Spinal cord (tissue), 10 donors: ENCODE data around the gene RASGEF1B. TPM values are rescaled to one million over a fixed set of nuclear protein-coding genes. Genes with fewer than 3 reads are reported as not detected.

Source experiments
- DNase-seq, 6 donors: peaks; one replicate each; pipeline versions ENCODE4 v3.0.0 to v3.0.0-alpha.2; 2013 to 2015; ENCODE audit warnings: low spot score in 6 of 6, low read depth in 4 of 6
- H3K27ac ChIP-seq: one replicate; pipeline ENCODE4 v1.5.1; 2013; ENCODE audit warnings: low read depth, low read length, control low read depth
- H3K27me3 ChIP-seq: one replicate; pipeline ENCODE4 v1.6.1; 2013; ENCODE audit warnings: low read length; ENCODE audit not compliant: control insufficient read depth, insufficient read depth
- H3K36me3 ChIP-seq: one replicate; pipeline ENCODE4 v1.6.1; 2013; ENCODE audit warnings: low read length; ENCODE audit not compliant: control insufficient read depth, insufficient read depth
- H3K4me1 ChIP-seq: one replicate; pipeline ENCODE4 v1.6.1; 2013; ENCODE audit warnings: low read length; ENCODE audit not compliant: control insufficient read depth, insufficient read depth
- H3K4me3 ChIP-seq: one replicate; pipeline ENCODE4 v1.5.1; 2013; ENCODE audit warnings: low read depth, low read length, control low read depth
- H3K9me3 ChIP-seq: one replicate; pipeline ENCODE4 v1.6.1; 2013; ENCODE audit warnings: low read length; ENCODE audit not compliant: control insufficient read depth, insufficient read depth
- WGBS: methylation state at CpG from one replicate; pipeline ENCODE4 v1.1.5; 2013; ENCODE audit warnings: missing lambda C conversion rate; ENCODE audit not compliant: insufficient coverage; 5-methylcytosine and 5-hydroxymethylcytosine counted together
- polyA plus RNA-seq, 2 donors: library from polyadenylated mRNA; unstranded; fragments of 120-200 nt; gene quantifications; one replicate each; pipeline ENCODE4 v1.2.1, GENCODE V29; 2013; ENCODE audit not compliant: insufficient read length in 2 of 2
- total RNA-seq, 2 donors: library from RNA; depleted of rRNA in 1 of 2; stranded (reverse); fragments of 120-200 nt in 1 of 2; fragments of >200 nt in 1 of 2; gene quantifications; one replicate each; pipeline versions ENCODE4 v1.2.3 to v1.2.4, GENCODE V29; 2013 to 2014
- donor health status: healthy.

Gene RASGEF1B
- total and polyA plus RNA-seq, 4 donors = 30.5 to 78.6 (median 43.5) TPM

DNA sequence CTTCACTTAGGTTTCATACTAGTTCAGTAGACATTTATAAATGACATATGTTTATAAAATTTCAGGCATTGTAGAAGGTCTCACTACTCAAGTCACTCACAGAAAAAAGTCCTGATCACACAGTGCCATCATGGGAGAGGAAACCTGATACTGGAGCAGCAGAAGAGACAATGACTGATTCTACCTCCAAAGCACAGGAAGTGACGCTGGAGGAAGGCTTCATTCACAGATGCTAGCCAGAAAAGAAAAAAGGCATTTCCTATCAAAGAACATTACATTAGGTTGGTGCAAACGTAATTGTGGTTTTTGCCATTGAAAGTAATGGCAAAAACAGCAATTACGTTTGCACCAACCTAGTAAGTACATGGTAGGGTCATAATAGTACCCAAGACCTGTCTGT lies 79.5 kb downstream of the RASGEF1B start:
- Histone ChIP-seq H3K27me3 (no peaks in the 10 kb centered on the region), H3K36me3 (no peaks in the 10 kb centered on the region), H3K9me3 (no peaks in the 10 kb centered on the region), H3K4me1 (no peaks in the 10 kb centered on the region), H3K27ac (no peak overlapping the region), H3K4me3 (no peak overlapping the region)
- WGBS = 93% methylated on average over 2 of the region's 3 CpGs
- no peak for DNase-seq

DNA sequence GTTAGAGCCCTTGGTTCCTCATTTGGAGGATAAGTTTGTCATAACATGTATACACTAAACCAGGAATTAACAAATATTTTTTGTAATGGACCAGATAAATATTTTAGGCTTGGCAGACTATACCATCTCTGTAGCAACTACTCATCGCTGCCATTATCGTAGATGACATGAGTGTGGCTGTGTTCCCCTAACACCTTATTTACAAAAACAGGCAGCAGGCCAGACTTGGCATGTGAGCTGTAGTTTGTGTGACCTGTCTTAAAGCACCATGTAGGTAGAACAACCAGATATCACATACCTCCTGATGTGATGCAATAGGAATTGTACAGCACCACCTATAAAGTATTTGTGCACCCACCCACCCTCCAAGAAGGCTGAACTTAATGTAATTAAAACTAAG lies 82.0 kb downstream of the RASGEF1B start:
- Histone ChIP-seq H3K4me1 (no peaks in the 10 kb centered on the region), H3K27ac (no peak overlapping the region), H3K4me3 (no peak overlapping the region), H3K9me3 (no peaks in the 10 kb centered on the region), H3K36me3 (no peaks in the 10 kb centered on the region), H3K27me3 (no peaks in the 10 kb centered on the region)
- DNase-seq = no peak
- no CpG with 5 or more reads among the region's 2 CpGs for WGBS

DNA sequence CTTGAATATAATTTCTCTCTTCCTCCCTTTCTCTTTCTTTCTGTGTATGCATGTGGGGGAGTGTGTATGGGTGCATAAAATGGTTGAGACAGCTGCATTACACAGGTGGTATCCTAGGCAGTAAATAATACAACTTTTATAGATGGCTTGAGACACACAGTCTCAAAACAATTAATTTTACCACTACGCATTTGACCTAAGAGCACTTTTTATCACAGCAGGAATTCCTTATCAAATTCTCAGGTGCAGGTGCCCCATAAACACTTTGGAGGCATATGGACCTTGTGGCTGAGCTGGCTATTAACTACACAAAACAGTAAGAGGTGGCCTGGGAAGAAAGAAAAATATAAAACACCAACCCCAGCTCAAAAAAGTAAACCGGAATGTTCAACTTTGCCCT lies 91.3 kb downstream of the RASGEF1B start:
- Histone ChIP-seq H3K36me3 (no peaks in the 10 kb centered on the region), H3K9me3 (no peaks in the 10 kb centered on the region), H3K27ac (no peak overlapping the region), H3K4me3 (no peak overlapping the region), H3K27me3 (no peaks in the 10 kb centered on the region), H3K4me1 (no peaks in the 10 kb centered on the region)
- 60% methylated on average over 1 of the region's 2 CpGs for WGBS
- peak in 1 of 6 donors; percentile 32 for DNase-seq

DNA sequence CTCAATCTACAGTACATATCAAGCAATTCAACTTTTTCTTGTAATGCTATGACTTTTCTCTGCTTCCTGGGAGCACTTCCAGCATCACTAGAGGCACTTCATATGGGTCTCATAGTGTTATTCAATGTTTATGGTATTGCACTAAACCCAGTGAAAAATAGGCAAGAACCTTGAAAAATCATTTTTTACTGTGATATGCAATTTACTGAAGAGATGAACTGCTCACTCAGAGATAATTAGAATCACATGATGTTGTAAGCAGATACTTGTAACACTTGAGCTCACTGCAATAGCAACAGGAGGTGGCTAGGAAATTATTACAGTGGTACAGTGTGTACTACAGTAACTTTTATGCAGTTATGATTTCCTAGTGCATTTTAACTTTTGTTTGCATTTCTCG lies 93.3 kb downstream of the RASGEF1B start:
- WGBS = no CpG with 5 or more reads among the region's 1 CpG

DNA sequence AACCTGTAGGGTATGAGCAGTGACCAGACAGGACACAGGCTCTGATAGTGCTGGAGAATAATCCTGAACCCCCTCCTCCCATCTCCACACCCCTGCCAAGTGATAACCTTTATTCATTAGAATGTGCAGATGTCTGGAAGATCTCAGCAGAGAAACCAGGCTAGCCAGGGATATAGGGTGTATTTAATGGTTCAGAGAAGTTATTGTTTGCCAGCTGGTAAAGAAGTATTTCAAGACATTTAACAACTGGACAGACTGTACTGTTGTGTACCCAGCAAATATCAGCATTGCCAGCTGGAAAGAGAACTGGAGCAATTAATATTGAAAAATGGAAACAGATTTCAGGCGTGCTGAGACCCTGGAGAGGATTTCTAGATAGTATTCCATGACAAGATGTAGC lies 94.5 kb downstream of the RASGEF1B start:
- WGBS = no CpG with 5 or more reads among the region's 1 CpG
- H3K4me1 ChIP-seq = no peaks in the 10 kb centered on the region
- no peak overlapping the region for H3K27ac ChIP-seq
- no peaks in the 10 kb centered on the region for H3K36me3 ChIP-seq
- H3K4me3 ChIP-seq = no peak overlapping the region
- no peaks in the 10 kb centered on the region for H3K9me3 ChIP-seq
- H3K27me3 ChIP-seq = no peaks in the 10 kb centered on the region
- peak in 1 of 6 donors; percentile 30 for DNase-seq

More for the DNA sequence above, 93.3 kb downstream of the RASGEF1B start:
- Histone ChIP-seq H3K9me3 (no peaks in the 10 kb centered on the region), H3K4me1 (no peaks in the 10 kb centered on the region), H3K36me3 (no peaks in the 10 kb centered on the region), H3K4me3 (no peak overlapping the region), H3K27me3 (no peaks in the 10 kb centered on the region), H3K27ac (no peak overlapping the region)
- DNase-seq = peak in 1 of 6 donors; percentile 65

DNA sequence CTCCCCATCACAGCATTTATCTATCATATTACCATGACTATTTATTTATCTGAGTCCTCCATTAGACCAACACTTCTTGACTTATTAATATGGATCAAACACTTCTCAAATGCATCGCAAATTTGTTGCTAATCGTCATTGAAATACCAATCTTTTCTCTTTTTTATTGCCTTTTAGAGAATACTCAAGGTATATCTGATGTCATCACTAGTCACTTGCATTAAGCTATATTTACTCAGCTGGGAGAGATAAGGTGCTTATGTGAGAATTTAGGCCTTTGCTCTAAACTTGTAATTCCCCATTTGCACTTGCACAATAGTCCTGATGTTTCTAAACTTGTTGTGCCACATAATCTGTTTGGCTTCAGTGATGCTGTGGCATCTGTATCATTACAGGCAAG lies 95.0 kb downstream of the RASGEF1B start:
- Histone ChIP-seq H3K9me3 (no peaks in the 10 kb centered on the region), H3K27ac (no peak overlapping the region), H3K27me3 (no peaks in the 10 kb centered on the region), H3K4me1 (no peaks in the 10 kb centered on the region), H3K4me3 (no peak overlapping the region), H3K36me3 (no peaks in the 10 kb centered on the region)
- DNase-seq = no peak
- no CpG with 5 or more reads among the region's 2 CpGs for WGBS
